ENCODE results near the gene KCNJ5. TPM values are rescaled to one million over a fixed set of nuclear protein-coding genes. Genes with fewer than 3 reads are reported as not detected.

Gene KCNJ5
- total RNA-seq, result 1.5 TPM

- no peaks in the 10 kb centered on the region for H3K27me3 ChIP-seq
- H3K4me1 ChIP-seq, result peaks cover 10% of the 10 kb centered on the region
- H3K36me3 ChIP-seq, result no peaks in the 10 kb centered on the region
- H3K4me3 ChIP-seq, result peak within 1 kb of the TSS; percentile 44 to 70
- intact Hi-C loops (cut with DNase I), result no loop called here
- no peak within 1 kb of the TSS for H3K27ac ChIP-seq
- H3K9me3 ChIP-seq, result no peaks in the 10 kb centered on the region
- TF ChIP-seq POLR2AphosphoS5 (IDR thresholded peaks at IDR 0.05; ENCODE audit: insufficient read depth in 1 of 2, low read depth in 1 of 2), result no peak
- DNase-seq (ENCODE audit: extremely low spot score in 2 of 2), result no peak
Measured at GRCh38 chr11:128890543-128891368, at the start of gene KCNJ5. Gene KCNJ5 (plus strand): TSS chr11:128891356. CDS start chr11:128911274, 19,918 bp downstream.

DNA sequence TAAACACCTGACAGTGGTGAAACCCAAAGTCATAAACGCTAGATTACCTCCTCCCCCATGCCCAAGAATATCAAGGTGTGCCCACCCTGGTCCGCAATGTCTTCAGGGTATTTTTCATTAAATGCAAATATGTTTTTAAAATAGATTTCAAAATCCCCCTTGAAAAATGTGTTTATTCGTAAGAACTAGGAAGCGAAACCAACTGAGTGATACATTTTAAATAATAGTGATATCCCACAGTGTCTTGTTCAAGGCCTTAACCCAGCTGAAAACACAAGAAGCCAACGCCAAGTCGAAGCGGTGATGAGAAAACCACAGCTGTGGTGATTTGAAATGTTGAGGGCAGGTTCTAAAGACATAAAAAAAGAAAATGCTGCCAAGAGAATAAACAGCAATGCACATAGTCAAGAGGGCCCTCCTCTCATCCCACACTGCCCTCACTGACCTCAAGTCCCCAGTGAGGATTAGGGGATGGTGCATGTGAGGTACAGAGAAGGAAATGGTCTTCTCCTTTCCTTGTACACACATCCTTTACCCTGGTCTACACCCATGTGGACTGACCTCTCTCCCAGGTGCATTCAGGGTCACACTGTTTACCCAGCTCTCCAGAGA, 49.6 kb upstream of the KCNJ5 start:
- Histone ChIP-seq H3K27me3 (no peaks in the 10 kb centered on the region), H3K9me3 (no peaks in the 10 kb centered on the region), H3K4me1 (no peaks in the 10 kb centered on the region), H3K27ac (no peak overlapping the region), H3K36me3 (no peaks in the 10 kb centered on the region), H3K4me3 (no peak overlapping the region)
- TF ChIP-seq POLR2AphosphoS5 (IDR thresholded peaks at IDR 0.05; ENCODE audit: insufficient read depth in 1 of 2, low read depth in 1 of 2) (no peak), POLR2A (IDR thresholded peaks at IDR 0.05) (no peak), CTCF (IDR thresholded peaks at IDR 0.05) (no peak)
- DNase-seq (ENCODE audit: extremely low spot score in 2 of 2), result no peak
- intact Hi-C loops (cut with DNase I), result no loop called here

- Histone ChIP-seq H3K9me3 (no peaks in the 10 kb centered on the region), H3K4me3 (no peak overlapping the region), H3K27ac (no peak overlapping the region), H3K4me1 (no peaks in the 10 kb centered on the region), H3K27me3 (no peaks in the 10 kb centered on the region), H3K36me3 (no peaks in the 10 kb centered on the region)
- DNase-seq (ENCODE audit: extremely low spot score in 2 of 2), result no peak
- intact Hi-C loops (cut with DNase I), result no loop called here
- TF ChIP-seq POLR2AphosphoS5 (IDR thresholded peaks at IDR 0.05; ENCODE audit: insufficient read depth in 1 of 2, low read depth in 1 of 2) (no peak), CTCF (IDR thresholded peaks at IDR 0.05) (no peak), POLR2A (IDR thresholded peaks at IDR 0.05) (no peak)
Measured at GRCh38 chr11:128843198-128843785, 47.9 kb upstream of the KCNJ5 start.

DNA sequence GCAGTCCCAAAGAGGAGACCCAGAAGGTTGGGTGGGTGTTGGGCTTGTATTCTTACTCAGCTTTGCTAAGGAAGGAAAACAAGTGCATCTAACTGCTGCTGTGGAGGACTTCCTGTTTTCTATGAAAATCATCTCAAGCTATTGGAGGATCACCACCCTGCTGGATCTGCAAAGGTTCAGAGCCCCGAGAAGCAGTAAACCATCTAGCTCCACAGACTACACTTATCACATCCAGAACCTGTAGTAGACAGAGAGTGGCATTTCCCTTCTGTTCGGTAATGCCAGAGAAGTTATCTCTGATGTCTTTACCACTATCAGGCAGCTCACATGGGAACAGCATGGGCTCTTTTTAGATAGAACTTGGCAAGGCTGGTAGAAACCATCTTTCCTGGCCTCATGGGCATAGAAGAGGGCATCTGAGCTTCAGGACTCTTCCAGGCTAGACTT, 45.8 kb upstream of the KCNJ5 start:
- Histone ChIP-seq H3K9me3 (no peaks in the 10 kb centered on the region), H3K27me3 (no peaks in the 10 kb centered on the region), H3K4me1 (no peaks in the 10 kb centered on the region), H3K36me3 (no peaks in the 10 kb centered on the region), H3K27ac (no peak overlapping the region), H3K4me3 (no peak overlapping the region)
- no peak for DNase-seq (ENCODE audit: extremely low spot score in 2 of 2)
- TF ChIP-seq CTCF (IDR thresholded peaks at IDR 0.05) (no peak), POLR2A (IDR thresholded peaks at IDR 0.05) (no peak), POLR2AphosphoS5 (IDR thresholded peaks at IDR 0.05; ENCODE audit: insufficient read depth in 1 of 2, low read depth in 1 of 2) (no peak)
- intact Hi-C loops (cut with DNase I), result no loop called here

- H3K4me1 ChIP-seq, result no peaks in the 10 kb centered on the region
- intact Hi-C loops (cut with DNase I), result no loop called here
- TF ChIP-seq POLR2AphosphoS5 (IDR thresholded peaks at IDR 0.05; ENCODE audit: insufficient read depth in 1 of 2, low read depth in 1 of 2) (no peak), CTCF (IDR thresholded peaks at IDR 0.05) (no peak), POLR2A (IDR thresholded peaks at IDR 0.05) (no peak)
- no peak overlapping the region for H3K4me3 ChIP-seq
- no peaks in the 10 kb centered on the region for H3K9me3 ChIP-seq
- no peak overlapping the region for H3K27ac ChIP-seq
- H3K36me3 ChIP-seq, result no peaks in the 10 kb centered on the region
- no peak for DNase-seq (ENCODE audit: extremely low spot score in 2 of 2)
- no peaks in the 10 kb centered on the region for H3K27me3 ChIP-seq
Measured at GRCh38 chr11:128846985-128847384, 44.2 kb upstream of the KCNJ5 start.

Data from vagina (tissue), 2 donors.